CD4-positive, alpha-beta T cell treated with Interleukin-6 at 100 ng/mL for 8 hours (primary cell): ENCODE results near the gene TFDP1.
A peak's percentile ranks its signal among the peaks of the same experiment; 100 is the strongest.

Experiments
- DNase-seq: peaks from one replicate; pipeline ENCODE4 v3.0.0-alpha.2; 2020; ENCODE audit warnings: mixed read lengths, low spot score

The TFDP1 gene

GRCh38 chr13:113584205-113584869 is at the start of gene TFDP1:
TSS of gene TFDP1 (plus strand) at chr13:113584753. CDS start at chr13:113585838, 1,085 bp downstream.
- DNase-seq: peak; percentile 56

- DNase-seq: no peak
These were observed 49.2 kb upstream of the TFDP1 start for GRCh38 chr13:113535381-113535781.

- DNase-seq: no peak
These were observed 48.0 kb upstream of the TFDP1 start for GRCh38 chr13:113536461-113537110.

- DNase-seq: no peak
These were observed 47.3 kb upstream of the TFDP1 start for GRCh38 chr13:113537205-113537604.

- DNase-seq: no peak
These were observed 46.5 kb upstream of the TFDP1 start for GRCh38 chr13:113537909-113538688.

GRCh38 chr13:113538689-113539058 is 45.9 kb upstream of the TFDP1 start:
- DNase-seq: no peak

- DNase-seq: no peak
These were observed 45.4 kb upstream of the TFDP1 start for GRCh38 chr13:113539176-113539575.

- DNase-seq: no peak
These were observed 44.7 kb upstream of the TFDP1 start for GRCh38 chr13:113539822-113540221.

- DNase-seq: no peak
These were observed 44.0 kb upstream of the TFDP1 start for GRCh38 chr13:113540523-113540922.

GRCh38 chr13:113542751-113543424 is 41.7 kb upstream of the TFDP1 start:
- DNase-seq: no peak

GRCh38 chr13:113544071-113544891 is 40.3 kb upstream of the TFDP1 start:
- DNase-seq: no peak

- DNase-seq: no peak
These were observed 39.7 kb upstream of the TFDP1 start for GRCh38 chr13:113544896-113545295.

GRCh38 chr13:113545455-113545930 is 39.1 kb upstream of the TFDP1 start:
- no peak for DNase-seq

GRCh38 chr13:113545931-113546516 is 38.5 kb upstream of the TFDP1 start:
- DNase-seq: no peak

GRCh38 chr13:113546571-113547237 is 37.8 kb upstream of the TFDP1 start:
- DNase-seq: no peak

GRCh38 chr13:113547238-113547971 is 37.1 kb upstream of the TFDP1 start:
- DNase-seq: no peak

- no peak for DNase-seq
These were observed 36.3 kb upstream of the TFDP1 start for GRCh38 chr13:113548171-113548641.

GRCh38 chr13:113548778-113549621 is 35.6 kb upstream of the TFDP1 start:
- DNase-seq: no peak

GRCh38 chr13:113550453-113550852 is 34.1 kb upstream of the TFDP1 start:
- DNase-seq: no peak
